GM10248 (cell line): ENCODE data around the gene PSG4.
"Not testable (repeated sequence)": the region's sequence is repeated elsewhere in the genome, so short reads cannot be mapped to it uniquely, and the experiment has no call there.

ENCODE experiments used
- CTCF ChIA-PET: fragments of 300-600 bp; sonication (Branson Sonifier 250); formaldehyde crosslinking; extraction: SDS; loops from one replicate; lab custom pipeline; 2021; ENCODE audit warnings: antibody characterized with exemption; lab: Yijun Ruan, JAX
- POLR2A ChIA-PET: fragments of 350-650 bp; sonication (Branson Sonifier 250); formaldehyde crosslinking; extraction: SDS; loops from one replicate; lab custom pipeline; 2020; ENCODE audit warnings: antibody characterized with exemption; lab: Yijun Ruan, JAX
- DNase-seq: peaks from one replicate; pipeline ENCODE4 v3.0.0; 2012; ENCODE audit errors: extremely low spot score
- TF ChIP-seq, protein P1 (sequence below): IDR thresholded peaks from 2 replicates; pipeline ENCODE4 v1.5.1; 2012; ENCODE audit warnings: mild to moderate bottlenecking, low read depth; ENCODE audit errors: extremely low read depth, missing control alignments, control extremely low read depth

The PSG4 gene

DNA sequence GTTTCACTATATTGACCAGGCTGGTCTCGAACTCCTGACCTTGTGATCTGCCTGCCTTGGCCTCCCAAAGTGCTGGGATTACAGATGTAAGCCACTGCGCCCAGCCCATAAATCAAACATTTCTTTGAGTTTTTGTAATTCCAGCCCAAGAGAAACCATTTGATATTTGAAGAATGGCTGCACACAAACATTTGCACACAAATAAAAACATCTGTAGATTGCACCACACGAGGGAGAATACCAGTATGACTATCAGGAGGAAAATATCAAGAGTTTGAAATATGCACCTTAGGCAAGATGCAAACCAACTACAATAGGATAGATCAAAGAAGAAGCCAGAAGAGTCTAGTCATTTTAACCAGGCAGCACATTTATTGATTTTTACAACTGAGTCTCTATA is 39.5 kb downstream of the PSG4 start:
- POLR2A ChIA-PET, DNase-seq, CTCF ChIA-PET: not testable (repeated sequence)

DNA sequence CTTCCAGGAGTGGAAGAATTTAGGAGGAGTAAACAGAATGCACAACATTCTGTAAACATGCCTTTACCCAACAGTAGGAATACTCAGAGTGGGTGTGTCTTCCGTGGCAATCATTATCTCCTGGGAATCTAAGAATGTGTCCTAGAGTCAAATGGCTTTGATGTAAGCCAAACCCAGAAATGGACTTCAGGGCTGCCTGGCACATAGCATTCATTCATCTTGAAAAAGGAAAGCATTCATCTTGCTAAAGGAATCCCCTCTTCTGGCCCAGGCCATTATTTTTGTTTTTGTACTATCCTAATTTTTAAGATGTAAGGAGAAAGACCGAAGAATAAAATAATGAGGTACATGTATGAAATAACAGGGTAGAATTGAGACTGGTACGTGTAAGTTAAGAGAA is 42.3 kb downstream of the PSG4 start:
- POLR2A ChIA-PET, CTCF ChIA-PET, DNase-seq: not testable (repeated sequence)

DNA sequence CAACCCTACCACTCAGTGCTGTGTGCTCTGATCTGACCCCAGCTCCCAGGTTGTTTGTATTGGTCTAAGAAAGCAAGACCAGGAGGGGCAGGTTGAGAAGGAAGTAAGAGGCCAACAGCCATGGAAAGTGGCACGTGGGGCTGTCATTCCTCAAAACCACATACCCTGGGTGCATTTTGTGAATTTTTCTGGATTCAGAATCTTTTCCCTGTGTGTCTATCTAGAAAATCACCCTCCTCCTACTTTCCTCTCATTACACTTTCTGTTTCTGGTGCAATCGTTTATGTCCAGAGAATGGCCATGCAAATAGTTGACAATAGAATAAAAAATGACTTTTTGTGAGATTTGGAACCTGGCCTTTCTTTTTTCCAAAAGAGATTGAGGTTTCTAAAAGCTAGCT is 43.2 kb downstream of the PSG4 start:
- DNase-seq, CTCF ChIA-PET, POLR2A ChIA-PET: not testable (repeated sequence)

DNA sequence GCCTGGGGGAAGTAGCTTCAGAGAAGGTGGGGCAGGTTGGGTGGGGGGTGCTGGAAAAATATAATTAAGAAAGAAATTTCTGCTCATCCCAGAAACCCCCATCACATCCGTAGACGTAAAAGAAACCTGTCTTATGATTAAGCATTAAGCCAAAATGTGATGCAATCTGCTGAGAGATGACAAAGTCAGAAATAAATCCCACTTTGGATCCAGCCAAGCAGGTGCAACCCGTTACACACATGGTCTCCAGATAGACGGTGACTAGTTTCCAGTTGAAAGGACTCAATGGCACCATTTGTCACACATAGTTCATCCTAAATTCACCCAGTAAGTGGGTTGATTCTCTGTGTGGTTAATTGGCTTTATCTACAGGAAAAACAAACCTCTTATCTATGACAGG is 53.2 kb downstream of the PSG4 start:
- POLR2A ChIA-PET: no interaction called here
- TF ChIP-seq, protein P1, sequence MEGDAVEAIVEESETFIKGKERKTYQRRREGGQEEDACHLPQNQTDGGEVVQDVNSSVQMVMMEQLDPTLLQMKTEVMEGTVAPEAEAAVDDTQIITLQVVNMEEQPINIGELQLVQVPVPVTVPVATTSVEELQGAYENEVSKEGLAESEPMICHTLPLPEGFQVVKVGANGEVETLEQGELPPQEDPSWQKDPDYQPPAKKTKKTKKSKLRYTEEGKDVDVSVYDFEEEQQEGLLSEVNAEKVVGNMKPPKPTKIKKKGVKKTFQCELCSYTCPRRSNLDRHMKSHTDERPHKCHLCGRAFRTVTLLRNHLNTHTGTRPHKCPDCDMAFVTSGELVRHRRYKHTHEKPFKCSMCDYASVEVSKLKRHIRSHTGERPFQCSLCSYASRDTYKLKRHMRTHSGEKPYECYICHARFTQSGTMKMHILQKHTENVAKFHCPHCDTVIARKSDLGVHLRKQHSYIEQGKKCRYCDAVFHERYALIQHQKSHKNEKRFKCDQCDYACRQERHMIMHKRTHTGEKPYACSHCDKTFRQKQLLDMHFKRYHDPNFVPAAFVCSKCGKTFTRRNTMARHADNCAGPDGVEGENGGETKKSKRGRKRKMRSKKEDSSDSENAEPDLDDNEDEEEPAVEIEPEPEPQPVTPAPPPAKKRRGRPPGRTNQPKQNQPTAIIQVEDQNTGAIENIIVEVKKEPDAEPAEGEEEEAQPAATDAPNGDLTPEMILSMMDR: no peak
- DNase-seq: no peak
- CTCF ChIA-PET: no interaction called here

DNA sequence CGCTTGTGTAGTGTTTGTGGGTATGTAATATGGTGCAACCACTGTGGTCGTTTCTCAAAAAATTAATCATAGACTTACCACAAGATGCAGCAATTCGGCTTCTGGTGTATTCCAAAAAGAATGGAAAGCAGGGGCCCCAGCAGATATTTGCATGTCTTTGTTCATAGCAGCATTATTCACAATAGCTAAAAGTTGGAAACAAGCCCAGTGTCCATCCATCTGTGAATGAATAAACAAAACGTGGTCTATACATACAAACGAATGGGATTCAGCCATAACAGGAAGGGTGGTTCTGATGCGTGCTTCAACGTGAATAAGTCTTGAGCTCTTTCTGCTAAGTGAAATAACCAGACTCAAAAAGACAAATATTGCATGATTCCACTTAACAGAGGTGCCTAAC is 55.6 kb downstream of the PSG4 start:
- DNase-seq, POLR2A ChIA-PET, CTCF ChIA-PET: not testable (repeated sequence)

DNA sequence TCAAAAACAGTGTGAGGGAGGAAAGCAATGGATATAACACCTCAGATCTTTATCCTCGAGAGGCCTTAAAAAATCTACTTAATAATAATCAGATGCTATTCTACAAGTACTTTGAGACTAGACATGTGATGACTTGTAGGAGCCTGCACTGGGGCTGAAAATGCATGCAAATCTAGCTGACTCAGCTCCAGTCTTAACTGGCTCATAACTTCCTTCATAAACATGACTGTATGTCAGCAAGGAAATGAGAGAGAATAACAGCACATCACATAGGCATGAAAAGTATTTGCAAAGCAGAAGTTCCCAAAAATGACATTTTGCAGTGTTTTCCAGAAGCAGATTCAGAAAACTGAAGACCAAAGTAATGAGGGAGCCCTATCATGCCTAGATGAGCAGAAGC is 57.2 kb downstream of the PSG4 start:
- ChIA-PET CTCF (no interaction called here), POLR2A (no interaction called here)
- TF ChIP-seq, protein P1: no peak
- DNase-seq: no peak
